Measurements from ENCODE around the gene REXO1. TPM values are rescaled to one million over a fixed set of nuclear protein-coding genes. Genes with fewer than 3 reads are reported as not detected.

Gene REXO1
- total RNA-seq, 3 donors from 2014 or later (not counting 1 experiment from before 2014, with no cell fraction given): 90.7 to 91.7 (median 91.5) TPM

GRCh38 chr19:1863328-1863637 is 15.0 kb upstream of the REXO1 start, which contains the start of gene KLF16:
Gene KLF16, minus strand, starts transcription at chr19:1863579. Its CDS starts 82 bp downstream, at chr19:1863497.
- peaks cover 52% of the 10 kb centered on the region for H3K4me1 ChIP-seq (ENCODE audit: control insufficient read depth, insufficient read depth, low read length)
- no peaks in the 10 kb centered on the region for H3K27me3 Mint-ChIP-seq (ENCODE audit: low read depth in 2 of 2)
- peak within 1 kb of the TSS; percentile 67 for H3K27ac ChIP-seq (ENCODE audit: low read length)
- H3K4me3 ChIP-seq (ENCODE audit: low read length): peak within 1 kb of the TSS; percentile 73
- DNase-seq (no peak), ATAC-seq (no peak)
- intact Hi-C loops (cut with micrococcal nuclease): loop anchor here (5.0 kb wide), 1 partner anchor 34 kb away; no protein-coding TSS in a partner anchor
- under 1% methylated on average over 63 of the region's 63 CpGs for WGBS (ENCODE audit: insufficient coverage)
- H3K9me3 ChIP-seq (ENCODE audit: control insufficient read depth, insufficient read depth, low read length): no peaks in the 10 kb centered on the region
- peaks cover 15 to 51% of the 10 kb centered on the region in 2 donors for H3K4me1 Mint-ChIP-seq
- no peaks in the 10 kb centered on the region for H3K36me3 ChIP-seq (ENCODE audit: control insufficient read depth, insufficient read depth, low read length)
- H3K36me3 Mint-ChIP-seq: no peaks in the 10 kb centered on the region
- peak within 1 kb of the TSS; percentile 92 for H3K27ac Mint-ChIP-seq
- H3K27me3 ChIP-seq (ENCODE audit: control insufficient read depth, insufficient read depth, low read length): no peaks in the 10 kb centered on the region
- TF ChIP-seq, protein P1, sequence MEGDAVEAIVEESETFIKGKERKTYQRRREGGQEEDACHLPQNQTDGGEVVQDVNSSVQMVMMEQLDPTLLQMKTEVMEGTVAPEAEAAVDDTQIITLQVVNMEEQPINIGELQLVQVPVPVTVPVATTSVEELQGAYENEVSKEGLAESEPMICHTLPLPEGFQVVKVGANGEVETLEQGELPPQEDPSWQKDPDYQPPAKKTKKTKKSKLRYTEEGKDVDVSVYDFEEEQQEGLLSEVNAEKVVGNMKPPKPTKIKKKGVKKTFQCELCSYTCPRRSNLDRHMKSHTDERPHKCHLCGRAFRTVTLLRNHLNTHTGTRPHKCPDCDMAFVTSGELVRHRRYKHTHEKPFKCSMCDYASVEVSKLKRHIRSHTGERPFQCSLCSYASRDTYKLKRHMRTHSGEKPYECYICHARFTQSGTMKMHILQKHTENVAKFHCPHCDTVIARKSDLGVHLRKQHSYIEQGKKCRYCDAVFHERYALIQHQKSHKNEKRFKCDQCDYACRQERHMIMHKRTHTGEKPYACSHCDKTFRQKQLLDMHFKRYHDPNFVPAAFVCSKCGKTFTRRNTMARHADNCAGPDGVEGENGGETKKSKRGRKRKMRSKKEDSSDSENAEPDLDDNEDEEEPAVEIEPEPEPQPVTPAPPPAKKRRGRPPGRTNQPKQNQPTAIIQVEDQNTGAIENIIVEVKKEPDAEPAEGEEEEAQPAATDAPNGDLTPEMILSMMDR (IDR thresholded peaks at IDR 0.05): no peak
- H3K4me3 Mint-ChIP-seq: peak within 1 kb of the TSS; percentile 98
- H3K9me3 Mint-ChIP-seq: no peaks in the 10 kb centered on the region

GRCh38 chr19:1862424-1863327 is 14.4 kb upstream of the REXO1 start:
- Histone ChIP-seq H3K4me1 (ENCODE audit: control insufficient read depth, insufficient read depth, low read length) (peaks cover 58% of the 10 kb centered on the region), H3K4me3 (ENCODE audit: low read length) (peak overlapping the region; percentile 67), H3K27ac (ENCODE audit: low read length) (peak overlapping the region; percentile 58), H3K27me3 (ENCODE audit: control insufficient read depth, insufficient read depth, low read length) (no peaks in the 10 kb centered on the region), H3K9me3 (ENCODE audit: control insufficient read depth, insufficient read depth, low read length) (no peaks in the 10 kb centered on the region), H3K36me3 (ENCODE audit: control insufficient read depth, insufficient read depth, low read length) (no peaks in the 10 kb centered on the region)
- Mint-ChIP-seq H3K27me3 (ENCODE audit: low read depth in 2 of 2) (no peaks in the 10 kb centered on the region), H3K27ac (peak overlapping the region; percentile 92), H3K9me3 (no peaks in the 10 kb centered on the region), H3K36me3 (no peaks in the 10 kb centered on the region), H3K4me3 (peak overlapping the region; percentile 98), H3K4me1 (peaks cover 15 to 48% of the 10 kb centered on the region in 2 donors)
- intact Hi-C loops (cut with micrococcal nuclease): loop anchor here (5.0 kb wide), 1 partner anchor 35 kb away; no protein-coding TSS in a partner anchor
- DNase-seq (peak; percentile 58 to 88), ATAC-seq (no peak)
- TF ChIP-seq, protein P1 (IDR thresholded peaks at IDR 0.05): no peak
- under 1% methylated on average over 109 of the region's 109 CpGs for WGBS (ENCODE audit: insufficient coverage)

- H3K9me3 Mint-ChIP-seq: no peaks in the 10 kb centered on the region
- peaks cover 15 to 42% of the 10 kb centered on the region in 2 donors for H3K4me1 Mint-ChIP-seq
- Histone ChIP-seq H3K4me1 (ENCODE audit: control insufficient read depth, insufficient read depth, low read length) (peaks cover 65% of the 10 kb centered on the region), H3K4me3 (ENCODE audit: low read length) (peak overlapping the region; percentile 67), H3K27ac (ENCODE audit: low read length) (peak overlapping the region; percentile 58), H3K27me3 (ENCODE audit: control insufficient read depth, insufficient read depth, low read length) (no peaks in the 10 kb centered on the region), H3K36me3 (ENCODE audit: control insufficient read depth, insufficient read depth, low read length) (no peaks in the 10 kb centered on the region), H3K9me3 (ENCODE audit: control insufficient read depth, insufficient read depth, low read length) (no peaks in the 10 kb centered on the region)
- intact Hi-C loops (cut with micrococcal nuclease): loop anchor here (5.0 kb wide), 1 partner anchor 35 kb away; no protein-coding TSS in a partner anchor
- H3K27ac Mint-ChIP-seq: peak overlapping the region; percentile 92
- no peak for DNase-seq
- no peaks in the 10 kb centered on the region for H3K27me3 Mint-ChIP-seq (ENCODE audit: low read depth in 2 of 2)
- TF ChIP-seq, protein P1 (IDR thresholded peaks at IDR 0.05): no peak
- H3K36me3 Mint-ChIP-seq: no peaks in the 10 kb centered on the region
- whole genome bisulfite sequencing (ENCODE audit: insufficient coverage): 6% methylated on average over 21 of the region's 21 CpGs
- no peak for ATAC-seq
- H3K4me3 Mint-ChIP-seq: peak overlapping the region; percentile 98
Observed at GRCh38 chr19:1862068-1862423, 13.8 kb upstream of the REXO1 start.
